SKM-1 (cell line): ENCODE measurements around the gene GPHB5.
"Not testable (repeated sequence)": the region's sequence is repeated elsewhere in the genome, so short reads cannot be mapped to it uniquely, and the experiment has no call there.

Source experiments
- DNase-seq: peaks from one replicate; lab custom pipeline; 2025; ENCODE audit not compliant: unreplicated experiment; lab: John Stamatoyannopoulos, UW

The GPHB5 gene

GRCh38 chr14:63318835-63319234 lies at the start of gene GPHB5:
Gene GPHB5 (minus strand): TSS chr14:63318935. CDS start chr14:63317849, 1,086 bp downstream.
- no peak for DNase-seq

GRCh38 chr14:63367742-63368364 lies 49.1 kb upstream of the GPHB5 start:
- no peak for DNase-seq

- no peak for DNase-seq
Measured at GRCh38 chr14:63362389-63362819, 43.7 kb upstream of the GPHB5 start.

GRCh38 chr14:63361790-63362189 lies 43.1 kb upstream of the GPHB5 start:
- no peak for DNase-seq

GRCh38 chr14:63357841-63358240 lies 39.1 kb upstream of the GPHB5 start:
- DNase-seq, result no peak

GRCh38 chr14:63345826-63346225 lies 27.1 kb upstream of the GPHB5 start:
- no peak for DNase-seq

GRCh38 chr14:63344336-63344735 lies 25.6 kb upstream of the GPHB5 start:
- DNase-seq, result no peak

GRCh38 chr14:63343878-63344277 lies 25.1 kb upstream of the GPHB5 start:
- DNase-seq, result no peak

GRCh38 chr14:63342371-63342770 lies 23.6 kb upstream of the GPHB5 start:
- no peak for DNase-seq

- DNase-seq, result no peak
Measured at GRCh38 chr14:63328787-63329737, 10.3 kb upstream of the GPHB5 start.

GRCh38 chr14:63326840-63327239 lies 8.1 kb upstream of the GPHB5 start:
- DNase-seq, result no peak

- DNase-seq, result no peak
Measured at GRCh38 chr14:63322897-63323573, 4.3 kb upstream of the GPHB5 start.

- DNase-seq, result no peak
Measured at GRCh38 chr14:63322472-63322871, 3.7 kb upstream of the GPHB5 start.

GRCh38 chr14:63308723-63309317 lies 9.9 kb downstream of the GPHB5 start:
- no peak for DNase-seq

GRCh38 chr14:63304429-63304828 lies 14.3 kb downstream of the GPHB5 start:
- not testable (repeated sequence) for DNase-seq

- no peak for DNase-seq
Measured at GRCh38 chr14:63301891-63302534, 16.7 kb downstream of the GPHB5 start.

GRCh38 chr14:63300854-63301253 lies 17.9 kb downstream of the GPHB5 start:
- no peak for DNase-seq

GRCh38 chr14:63299351-63300110 lies 19.2 kb downstream of the GPHB5 start:
- DNase-seq, result no peak

GRCh38 chr14:63297372-63298063 lies 21.2 kb downstream of the GPHB5 start:
- DNase-seq, result no peak
